ENCODE data around the gene CNOT3.
"Not testable (repeated sequence)": the region's sequence is repeated elsewhere in the genome, so short reads cannot be mapped to it uniquely, and the experiment has no call there.

CNOT3 gene

GRCh38 chr19:54160182-54160811 is 22.7 kb downstream of the CNOT3 start:
- Histone ChIP-seq H3K4me1 (ENCODE audit: control insufficient read depth, insufficient read depth, low read length, poor library complexity, severe bottlenecking) (peaks cover 10% of the 10 kb centered on the region), H3K27ac (ENCODE audit: low read depth, low read length, severe bottlenecking) (peak overlapping the region; percentile 92), H3K4me3 (ENCODE audit: extremely low read depth, insufficient read depth, low read length, poor library complexity, severe bottlenecking) (peak overlapping the region; percentile 72), H3K9me3 (ENCODE audit: control insufficient read depth, low read length) (peaks cover 3% of the 10 kb centered on the region), H3K36me3 (ENCODE audit: control insufficient read depth, insufficient read depth, low read length) (peaks cover 27% of the 10 kb centered on the region)
- 2 to 6% methylated on average over 24 to 27 of the region's 28 CpGs for WGBS, 2 experiments (ENCODE audit: insufficient coverage in 2 of 2)

- peaks cover 10% of the 10 kb centered on the region for H3K4me1 ChIP-seq (ENCODE audit: control insufficient read depth, insufficient read depth, low read length, poor library complexity, severe bottlenecking)
- WGBS, 2 experiments (ENCODE audit: insufficient coverage in 2 of 2) = 65 to 72% methylated on average over 12 to 13 of the region's 13 CpGs
- H3K4me3 ChIP-seq (ENCODE audit: extremely low read depth, insufficient read depth, low read length, poor library complexity, severe bottlenecking) = peak overlapping the region; percentile 72
- peak overlapping the region; percentile 92 for H3K27ac ChIP-seq (ENCODE audit: low read depth, low read length, severe bottlenecking)
- peaks cover 3% of the 10 kb centered on the region for H3K9me3 ChIP-seq (ENCODE audit: control insufficient read depth, low read length)
- H3K36me3 ChIP-seq (ENCODE audit: control insufficient read depth, insufficient read depth, low read length) = peaks cover 21% of the 10 kb centered on the region
Observed at GRCh38 chr19:54160854-54161253, 23.3 kb downstream of the CNOT3 start.

GRCh38 chr19:54162241-54162805 is 24.8 kb downstream of the CNOT3 start:
- Histone ChIP-seq H3K27ac (ENCODE audit: low read depth, low read length, severe bottlenecking) (no peak overlapping the region), H3K4me3 (ENCODE audit: extremely low read depth, insufficient read depth, low read length, poor library complexity, severe bottlenecking) (peak overlapping the region; percentile 8)

DNA sequence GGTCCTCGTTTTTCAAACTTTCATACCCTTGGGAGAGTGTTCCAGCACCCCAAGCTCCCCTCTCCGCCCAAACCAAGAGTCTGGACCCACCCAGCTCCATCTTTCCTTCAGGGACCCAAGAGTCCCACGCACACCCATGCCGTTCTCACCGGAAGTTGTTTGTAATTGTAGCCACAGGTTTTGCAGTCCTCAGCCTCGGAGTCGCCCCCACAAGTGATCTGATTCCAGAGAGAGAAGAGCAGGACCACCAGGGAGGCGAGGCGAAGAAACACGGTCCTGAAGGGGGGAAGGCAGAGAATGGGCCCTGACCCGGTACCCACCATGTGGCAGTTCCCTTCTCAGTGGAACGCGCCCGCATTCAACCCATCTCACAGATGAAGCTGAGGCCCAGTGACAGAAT is 25.3 kb downstream of the CNOT3 start:
- peaks cover 10% of the 10 kb centered on the region for H3K4me1 ChIP-seq (ENCODE audit: control insufficient read depth, insufficient read depth, low read length, poor library complexity, severe bottlenecking)
- H3K9me3 ChIP-seq (ENCODE audit: control insufficient read depth, low read length) = peaks cover 3% of the 10 kb centered on the region
- H3K36me3 ChIP-seq (ENCODE audit: control insufficient read depth, insufficient read depth, low read length) = peaks cover 5% of the 10 kb centered on the region
- 93 to 96% methylated on average over 14 of the region's 14 CpGs for WGBS, 2 experiments (ENCODE audit: insufficient coverage in 2 of 2)
- no peak overlapping the region for H3K4me3 ChIP-seq (ENCODE audit: extremely low read depth, insufficient read depth, low read length, poor library complexity, severe bottlenecking)
- no peak overlapping the region for H3K27ac ChIP-seq (ENCODE audit: low read depth, low read length, severe bottlenecking)

More at GRCh38 chr19:54162241-54162805, 24.8 kb downstream of the CNOT3 start:
- WGBS, 2 experiments (ENCODE audit: insufficient coverage in 2 of 2) = 32 to 51% methylated on average over 13 to 24 of the region's 35 CpGs
- Histone ChIP-seq H3K36me3 (ENCODE audit: control insufficient read depth, insufficient read depth, low read length) (peaks cover 8% of the 10 kb centered on the region), H3K4me1 (ENCODE audit: control insufficient read depth, insufficient read depth, low read length, poor library complexity, severe bottlenecking) (peaks cover 10% of the 10 kb centered on the region), H3K9me3 (ENCODE audit: control insufficient read depth, low read length) (peaks cover 3% of the 10 kb centered on the region)

DNA sequence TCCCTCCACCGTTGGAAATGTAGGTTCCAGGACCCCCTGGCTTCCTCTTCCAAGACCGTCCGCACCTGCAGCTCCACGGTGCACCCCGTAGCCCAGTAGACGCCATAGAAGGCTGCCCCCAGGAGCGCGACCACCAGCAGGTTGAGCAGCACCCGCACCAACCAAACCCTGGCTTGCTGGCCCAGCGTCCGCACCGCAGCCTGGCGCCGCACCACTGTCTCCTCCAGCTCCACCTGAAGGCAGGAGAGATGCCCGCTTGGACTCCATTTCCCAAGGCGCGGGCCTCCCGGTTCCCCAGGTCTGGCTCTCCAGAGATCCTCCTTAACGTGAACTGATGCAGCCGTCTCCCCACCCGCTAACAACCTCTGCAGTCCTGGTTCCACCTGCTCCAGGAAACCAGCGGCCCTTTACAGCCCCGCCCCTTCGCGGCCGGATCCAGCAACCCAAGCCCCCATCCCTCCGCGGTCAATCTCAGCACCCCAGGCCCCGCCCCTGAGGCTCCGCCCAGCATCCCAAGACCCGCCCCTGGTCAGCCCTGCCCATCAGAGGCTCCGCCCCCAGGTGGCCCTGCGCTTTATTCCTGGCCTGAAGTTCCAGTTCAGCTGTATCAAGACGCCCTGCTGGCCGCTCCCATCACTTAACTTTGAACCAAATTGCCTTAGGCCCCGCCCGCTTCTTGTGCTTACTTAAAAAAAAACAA is 27.0 kb downstream of the CNOT3 start:
- peaks cover 3% of the 10 kb centered on the region for H3K9me3 ChIP-seq (ENCODE audit: control insufficient read depth, low read length)
- 68 to 71% methylated on average over 28 to 33 of the region's 37 CpGs for WGBS, 2 experiments (ENCODE audit: insufficient coverage in 2 of 2)
- H3K4me3 ChIP-seq (ENCODE audit: extremely low read depth, insufficient read depth, low read length, poor library complexity, severe bottlenecking) = no peak overlapping the region
- no peaks in the 10 kb centered on the region for H3K36me3 ChIP-seq (ENCODE audit: control insufficient read depth, insufficient read depth, low read length)
- no peaks in the 10 kb centered on the region for H3K4me1 ChIP-seq (ENCODE audit: control insufficient read depth, insufficient read depth, low read length, poor library complexity, severe bottlenecking)
- no peak overlapping the region for H3K27ac ChIP-seq (ENCODE audit: low read depth, low read length, severe bottlenecking)

DNA sequence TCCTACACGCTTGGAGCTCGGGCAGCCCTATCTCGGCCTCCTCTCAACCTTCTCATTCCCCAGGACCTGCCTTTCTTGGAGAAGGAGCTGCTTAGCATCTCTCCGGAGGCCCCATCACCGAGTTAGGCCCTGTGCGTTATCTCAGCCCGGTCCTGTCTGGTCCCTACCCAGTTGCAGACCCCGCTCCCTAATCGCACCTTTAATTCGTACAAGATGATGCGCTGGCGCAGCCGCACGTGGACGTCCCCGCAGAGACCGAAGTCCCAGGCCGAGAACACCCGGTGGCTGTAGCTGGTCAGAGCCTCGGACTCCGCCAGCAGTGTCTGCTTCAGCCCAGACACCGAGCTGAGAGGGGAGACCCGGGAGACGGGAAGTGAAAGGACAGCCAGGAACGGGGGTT is 27.7 kb downstream of the CNOT3 start:
- 94 to 95% methylated on average over 25 of the region's 25 CpGs for WGBS, 2 experiments (ENCODE audit: insufficient coverage in 2 of 2)
- peaks cover 3% of the 10 kb centered on the region for H3K9me3 ChIP-seq (ENCODE audit: control insufficient read depth, low read length)
- no peak overlapping the region for H3K4me3 ChIP-seq (ENCODE audit: extremely low read depth, insufficient read depth, low read length, poor library complexity, severe bottlenecking)
- H3K36me3 ChIP-seq (ENCODE audit: control insufficient read depth, insufficient read depth, low read length) = no peaks in the 10 kb centered on the region
- no peaks in the 10 kb centered on the region for H3K4me1 ChIP-seq (ENCODE audit: control insufficient read depth, insufficient read depth, low read length, poor library complexity, severe bottlenecking)
- H3K27ac ChIP-seq (ENCODE audit: low read depth, low read length, severe bottlenecking) = no peak overlapping the region

GRCh38 chr19:54168174-54168917 is 30.8 kb downstream of the CNOT3 start:
- Histone ChIP-seq H3K36me3 (ENCODE audit: control insufficient read depth, insufficient read depth, low read length) (no peaks in the 10 kb centered on the region), H3K4me3 (ENCODE audit: extremely low read depth, insufficient read depth, low read length, poor library complexity, severe bottlenecking) (no peak overlapping the region), H3K27ac (ENCODE audit: low read depth, low read length, severe bottlenecking) (no peak overlapping the region), H3K9me3 (ENCODE audit: control insufficient read depth, low read length) (no peaks in the 10 kb centered on the region), H3K4me1 (ENCODE audit: control insufficient read depth, insufficient read depth, low read length, poor library complexity, severe bottlenecking) (peaks cover 3% of the 10 kb centered on the region)
- 37% methylated on average over 20 to 25 of the region's 25 CpGs for WGBS, 2 experiments (ENCODE audit: insufficient coverage in 2 of 2)

DNA sequence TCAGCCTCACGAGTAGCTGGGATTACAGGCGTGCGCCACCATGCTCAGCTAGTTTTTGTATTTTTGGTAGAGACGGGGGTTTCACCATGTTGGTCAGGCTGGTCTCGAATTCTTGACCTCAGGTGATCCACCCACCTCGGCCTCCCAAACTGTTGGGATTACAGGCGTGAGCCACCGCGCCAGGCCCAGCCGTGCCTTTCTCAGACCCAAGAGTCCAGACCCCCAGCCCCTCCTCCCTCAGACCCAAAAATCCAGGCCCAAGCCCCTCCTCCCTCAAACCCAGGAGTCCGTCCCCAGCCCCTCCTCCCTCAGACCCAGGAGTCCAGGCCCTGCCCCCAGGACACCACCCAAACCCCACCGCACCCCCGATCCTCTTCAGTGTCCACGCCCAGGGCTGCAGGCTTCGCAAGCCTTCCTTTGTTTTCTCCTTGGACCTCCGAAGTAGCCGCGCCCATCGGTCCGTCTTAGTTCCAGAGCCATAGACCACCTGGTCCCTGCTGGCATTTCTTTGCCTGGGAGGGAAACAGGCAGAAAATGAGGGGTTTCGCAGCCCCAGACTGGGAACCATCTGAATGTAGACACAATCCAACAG is 31.7 kb downstream of the CNOT3 start:
- Histone ChIP-seq H3K9me3 (ENCODE audit: control insufficient read depth, low read length) (no peaks in the 10 kb centered on the region), H3K27ac (ENCODE audit: low read depth, low read length, severe bottlenecking) (no peak overlapping the region), H3K4me3 (ENCODE audit: extremely low read depth, insufficient read depth, low read length, poor library complexity, severe bottlenecking) (no peak overlapping the region), H3K4me1 (ENCODE audit: control insufficient read depth, insufficient read depth, low read length, poor library complexity, severe bottlenecking) (peaks cover 3% of the 10 kb centered on the region), H3K36me3 (ENCODE audit: control insufficient read depth, insufficient read depth, low read length) (no peaks in the 10 kb centered on the region)
- 94 to 97% methylated on average over 13 to 20 of the region's 21 CpGs for WGBS, 2 experiments (ENCODE audit: insufficient coverage in 2 of 2)

DNA sequence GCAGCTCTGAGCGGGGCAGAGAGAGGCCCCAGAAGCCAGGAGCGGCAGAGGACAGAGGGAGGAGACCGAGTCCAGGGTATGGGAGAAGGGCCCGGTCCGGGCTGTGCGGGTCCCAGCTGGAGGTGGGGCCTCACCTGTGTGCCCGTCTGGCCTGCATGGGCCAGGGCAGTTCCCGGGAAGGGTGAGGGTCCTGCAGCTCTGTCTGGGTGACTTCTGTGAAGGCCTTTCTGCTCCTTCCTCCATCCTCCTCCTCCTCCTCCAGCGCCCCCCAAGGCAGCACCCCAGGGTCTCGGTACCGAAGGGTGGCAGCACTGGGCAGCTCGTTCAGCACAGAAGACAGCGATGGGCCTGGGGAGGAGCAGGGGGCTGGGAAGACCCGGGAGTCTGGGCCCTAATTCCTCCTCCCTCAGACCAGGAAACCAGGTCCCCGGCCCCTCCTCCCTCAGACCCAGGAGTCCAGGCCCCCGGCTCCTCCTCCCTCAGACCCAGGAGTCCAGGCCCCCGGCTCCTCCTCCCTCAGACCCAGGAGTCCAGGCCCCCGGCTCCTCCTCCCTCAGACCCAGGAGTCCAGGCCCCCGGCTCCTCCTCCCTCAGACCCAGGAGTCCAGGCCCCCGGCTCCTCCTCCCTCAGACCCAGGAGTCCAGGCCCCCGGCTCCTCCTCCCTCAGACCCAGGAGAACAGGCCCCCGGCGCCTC is 34.3 kb downstream of the CNOT3 start:
- H3K27ac ChIP-seq (ENCODE audit: low read depth, low read length, severe bottlenecking); H3K9me3 ChIP-seq (ENCODE audit: control insufficient read depth, low read length); H3K4me1 ChIP-seq (ENCODE audit: control insufficient read depth, insufficient read depth, low read length, poor library complexity, severe bottlenecking); H3K4me3 ChIP-seq (ENCODE audit: extremely low read depth, insufficient read depth, low read length, poor library complexity, severe bottlenecking): not testable (repeated sequence)
- WGBS, 2 experiments (ENCODE audit: insufficient coverage in 2 of 2) = 84 to 88% methylated on average over 7 to 12 of the region's 23 CpGs
- peaks cover 16% of the 10 kb centered on the region for H3K36me3 ChIP-seq (ENCODE audit: control insufficient read depth, insufficient read depth, low read length)

Measured in mesodermal cell (in vitro differentiated cells).